GM23248 (cell line): ENCODE data around the gene RALGDS.

Source experiments
- EZH2 ChIP-seq: fragments of 200-600 bp; sonication (generic); IDR thresholded peaks from 2 replicates; pipeline ENCODE4 v1.6.1; 2018; ENCODE audit warnings: antibody characterized with exemption, mild to moderate bottlenecking; ENCODE audit not compliant: insufficient read depth, poor library complexity, severe bottlenecking
- EZH2phosphoT487 ChIP-seq: fragments of 200-600 bp; sonication (generic); IDR thresholded peaks from 2 replicates; pipeline ENCODE4 v1.6.1; 2018; ENCODE audit warnings: antibody characterized with exemption, moderate library complexity, mild to moderate bottlenecking, low read depth; ENCODE audit not compliant: insufficient read depth

- TF ChIP-seq EZH2phosphoT487: no peak
- TF ChIP-seq EZH2: no peak
These were observed 4.5 kb downstream of the RALGDS start for GRCh38 chr9:133116346-133117231.
